GM10847 (cell line): ENCODE data around the gene BCAT1.

Source experiments
- POLR2A ChIP-seq: IDR thresholded peaks from 2 replicates; pipeline ENCODE4 v1.6.1; 2011; ENCODE audit not compliant: insufficient read length; ENCODE audit errors: extremely low read depth

The BCAT1 gene

GRCh38 chr12:24974216-24974615, 25.3 kb upstream of the BCAT1 start:
- TF ChIP-seq POLR2A: no peak

- TF ChIP-seq POLR2A: no peak
Observed at GRCh38 chr12:24972078-24972477, 23.2 kb upstream of the BCAT1 start.

GRCh38 chr12:24970177-24970576, 21.3 kb upstream of the BCAT1 start:
- TF ChIP-seq POLR2A: no peak

GRCh38 chr12:24966951-24967564, 18.2 kb upstream of the BCAT1 start:
- TF ChIP-seq POLR2A: no peak

- TF ChIP-seq POLR2A: no peak
Observed at GRCh38 chr12:24964342-24964741, 15.4 kb upstream of the BCAT1 start.

DNA sequence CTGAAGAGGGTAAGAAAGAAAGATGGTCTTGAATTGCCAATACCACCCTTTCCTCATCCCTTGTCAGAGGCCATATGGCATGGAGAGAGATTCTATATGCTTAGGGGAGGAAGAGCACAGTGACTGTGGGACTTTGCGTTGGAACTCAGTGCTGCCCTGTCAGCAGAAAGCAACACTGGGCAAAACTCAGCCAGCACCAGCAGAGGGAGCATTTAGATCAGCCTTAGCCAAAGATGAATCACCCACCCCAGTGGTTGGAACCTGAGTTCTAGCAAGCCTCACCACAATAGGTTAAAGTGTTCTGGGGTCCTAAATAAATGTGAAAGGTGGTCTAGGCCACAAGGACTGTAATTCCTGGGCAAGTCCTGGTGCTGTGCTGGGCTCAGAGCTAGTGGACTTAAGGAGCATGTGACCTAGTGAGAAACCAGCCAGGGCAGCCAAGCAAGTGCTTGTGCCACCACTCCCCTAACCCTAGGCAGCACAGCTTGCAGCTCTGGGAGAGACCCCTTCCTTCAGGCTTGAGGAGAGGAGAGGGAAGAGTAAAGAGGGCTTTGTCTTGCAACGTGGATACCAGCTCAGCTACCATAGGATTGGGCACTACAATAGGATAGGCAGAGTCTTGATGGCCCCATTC, 11.4 kb upstream of the BCAT1 start:
- no peak for TF ChIP-seq POLR2A

DNA sequence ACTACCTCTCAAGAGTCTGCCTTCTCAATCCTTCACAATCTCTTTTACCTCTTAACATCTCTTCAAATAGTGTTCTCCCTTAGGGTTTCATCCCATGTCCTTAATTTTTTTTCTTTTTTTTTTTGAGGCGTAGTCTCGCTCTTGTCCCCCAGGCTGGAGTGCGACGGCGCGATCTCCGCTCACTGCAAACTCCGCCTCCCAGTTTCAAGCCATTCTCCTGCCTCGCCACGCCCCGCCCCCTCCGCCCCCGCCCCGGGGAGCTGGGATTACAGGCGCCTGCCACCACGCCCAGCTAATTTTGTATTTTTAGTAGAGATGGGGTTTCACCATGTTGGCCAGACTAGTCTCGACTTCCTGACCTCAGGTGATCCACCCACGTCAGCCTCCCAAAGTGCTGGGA, 7.0 kb upstream of the BCAT1 start:
- no peak for TF ChIP-seq POLR2A

GRCh38 chr12:24955389-24955788, 6.5 kb upstream of the BCAT1 start:
- TF ChIP-seq POLR2A: no peak

- no peak for TF ChIP-seq POLR2A
Observed at GRCh38 chr12:24954261-24954660, 5.4 kb upstream of the BCAT1 start.

- no peak for TF ChIP-seq POLR2A
Observed at GRCh38 chr12:24952389-24952788, 3.5 kb upstream of the BCAT1 start.

DNA sequence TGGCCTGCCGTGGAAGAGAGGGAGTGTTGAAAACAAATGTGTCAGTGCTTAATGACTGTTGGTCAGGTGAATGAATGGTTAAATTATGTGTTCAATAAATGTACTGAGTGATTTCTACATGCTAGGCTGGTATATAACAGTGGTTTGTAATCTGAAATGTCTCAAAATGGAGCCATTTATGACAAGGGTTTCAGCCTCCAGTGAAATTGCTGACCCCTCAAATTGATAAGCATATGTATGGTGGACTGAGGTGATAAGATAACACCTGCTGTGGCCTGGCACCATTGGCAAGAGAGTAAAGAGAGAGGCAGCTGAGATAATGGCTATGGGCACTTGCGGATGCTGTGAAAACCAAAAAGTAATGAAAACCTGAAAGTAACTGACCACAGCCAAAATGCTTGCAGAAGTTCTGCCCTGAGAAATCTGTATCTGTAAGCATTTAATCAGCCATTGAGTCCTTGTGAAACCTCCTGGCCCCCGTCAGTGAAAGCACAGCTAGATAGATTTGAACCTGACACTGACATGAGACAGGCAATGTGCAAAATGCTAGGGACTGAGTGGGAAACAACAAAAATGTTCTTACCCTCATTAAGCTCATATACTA, 1.4 kb upstream of the BCAT1 start:
- no peak for TF ChIP-seq POLR2A

DNA sequence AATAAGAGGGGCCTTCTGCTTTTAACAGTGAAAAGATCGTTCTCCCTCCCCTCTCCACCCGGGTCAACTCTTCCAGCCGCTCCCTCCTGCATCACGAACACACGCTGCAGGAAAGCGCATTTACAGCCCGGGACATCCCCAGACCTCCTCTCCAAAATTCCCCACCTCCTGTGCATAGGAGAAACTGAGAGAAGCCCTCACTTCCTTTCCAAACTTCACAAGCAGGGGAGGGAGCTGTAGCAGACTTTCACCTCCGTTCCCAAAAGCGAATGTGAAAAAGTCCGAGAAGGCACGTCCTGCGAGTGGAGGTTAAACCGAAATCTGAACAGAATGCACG, 513 bp downstream of the BCAT1 start:
- TF ChIP-seq POLR2A: no peak

- TF ChIP-seq POLR2A: no peak
Observed at GRCh38 chr12:24947541-24948419, 1.1 kb downstream of the BCAT1 start.

DNA sequence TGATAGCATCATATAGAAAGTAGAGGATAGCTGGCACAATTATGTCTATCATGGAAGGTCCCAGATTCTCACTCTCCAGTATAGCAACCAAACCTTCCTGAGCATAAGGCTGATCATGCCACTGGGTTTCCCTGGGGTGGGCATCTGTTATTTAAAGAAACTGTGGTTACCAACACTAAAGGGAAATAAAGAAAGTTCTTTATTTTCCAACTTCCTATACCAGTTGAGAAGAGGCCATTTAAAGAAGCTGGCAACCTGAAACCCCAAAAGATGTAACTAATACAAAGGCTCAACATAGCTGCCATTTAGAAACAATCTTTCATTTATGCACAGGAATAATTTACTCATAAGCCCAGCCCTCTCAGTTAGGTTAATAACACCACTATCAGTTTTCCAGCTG, 3.1 kb downstream of the BCAT1 start:
- TF ChIP-seq POLR2A: no peak

GRCh38 chr12:24945039-24945438, 3.9 kb downstream of the BCAT1 start:
- TF ChIP-seq POLR2A: no peak

DNA sequence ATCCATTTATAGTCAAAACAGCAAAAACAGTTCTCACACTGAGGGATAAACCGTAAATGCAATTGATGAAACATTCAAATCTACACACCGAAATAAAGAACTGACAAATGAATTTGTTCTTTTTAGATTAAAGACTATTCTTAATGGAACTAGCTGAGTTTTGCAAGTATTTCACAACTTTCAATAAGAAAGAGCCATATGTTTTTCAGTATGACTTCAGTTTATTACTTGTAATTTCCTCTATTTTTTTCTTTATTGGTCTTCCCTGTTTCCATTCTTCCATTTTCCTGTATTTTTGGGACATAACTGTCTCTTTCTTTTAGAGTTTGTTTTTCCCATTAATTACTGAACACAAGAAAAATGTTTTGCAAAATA, 4.3 kb downstream of the BCAT1 start:
- no peak for TF ChIP-seq POLR2A

DNA sequence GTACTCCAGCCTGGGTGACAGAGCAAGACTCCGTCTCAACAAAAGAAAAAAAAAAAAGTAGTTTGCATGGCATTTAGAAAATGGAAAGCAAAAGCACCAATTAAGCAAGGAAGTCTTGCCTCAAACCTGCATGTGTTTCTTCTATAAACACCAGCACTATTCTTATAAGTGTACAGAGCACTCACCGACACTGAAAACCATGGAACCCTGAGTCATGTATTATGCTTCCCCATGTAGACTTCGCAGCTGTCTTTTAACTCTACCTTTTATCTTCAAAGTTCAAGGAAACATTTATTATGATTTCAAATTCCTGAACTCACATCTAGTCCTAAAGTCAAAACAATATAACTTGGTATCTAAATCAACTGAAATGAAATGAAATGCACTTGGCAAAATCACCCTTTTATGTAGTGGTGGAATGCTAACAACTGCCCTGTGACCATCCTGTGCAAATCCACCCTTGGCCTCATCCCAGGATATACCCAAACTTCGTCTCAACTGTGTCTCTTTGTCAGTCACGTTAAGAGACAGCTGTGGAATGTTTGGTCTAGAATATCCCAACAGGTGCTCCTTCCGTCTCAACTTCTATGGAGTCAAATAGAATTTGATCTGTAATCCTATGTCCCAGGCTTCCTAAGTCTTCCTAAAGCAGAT, 4.8 kb downstream of the BCAT1 start:
- no peak for TF ChIP-seq POLR2A
